PC-9 (cell line): Measurements from ENCODE around the gene PPA1. TPM values are rescaled to one million over a fixed set of nuclear protein-coding genes. Genes with fewer than 3 reads are reported as not detected.

Experiments
- BruUV-seq: library from RNA; stranded (reverse); fragments of 400-500 nt; replicated peaks from 2 replicates; lab custom pipeline; 2021; lab: Mats Ljungman, UMichigan
- CTCF ChIA-PET: fragments of 300-600 bp; sonication (Branson Sonifier 250); formaldehyde crosslinking; loops from one replicate; lab custom pipeline; 2022; ENCODE audit warnings: antibody characterized with exemption; lab: Charles Lee
- POLR2A ChIA-PET: fragments of 300-600 bp; sonication (Branson Sonifier 250); formaldehyde crosslinking; loops from one replicate; lab custom pipeline; 2022; ENCODE audit warnings: antibody characterized with exemption; ENCODE audit not compliant: unreplicated experiment; lab: Charles Lee
- DNase-seq, 2 experiments: peaks; one replicate each; pipeline versions ENCODE4 v3.0.0 to v3.0.0-alpha.2; 2015 to 2022; ENCODE audit warnings: mixed read lengths in 1 of 2
- H2AFZ ChIP-seq: fragments of 200-600 bp; sonication (generic); 2 replicates; pipeline ENCODE4 v1.8.1; 2017; ENCODE audit warnings: antibody characterized with exemption
- H3F3A ChIP-seq: fragments of 200-600 bp; sonication (generic); 2 replicates; pipeline ENCODE4 v1.8.1; 2017; ENCODE audit warnings: antibody characterized with exemption, mild to moderate bottlenecking, low read depth; ENCODE audit not compliant: insufficient read depth
- H3K27ac ChIP-seq: fragments of 200-600 bp; sonication (generic); 2 replicates; pipeline ENCODE4 v1.6.1; 2016; ENCODE audit warnings: mixed run types
- H3K27me3 ChIP-seq: fragments of 200-600 bp; sonication (generic); 2 replicates; pipeline ENCODE4 v1.6.1; 2016; ENCODE audit warnings: low read depth, mixed run types; ENCODE audit not compliant: insufficient read depth
- H3K36me3 ChIP-seq: fragments of 200-600 bp; sonication (generic); 2 replicates; pipeline ENCODE4 v1.6.1; 2016; ENCODE audit warnings: low read depth, mixed run types
- H3K4me1 ChIP-seq: fragments of 200-600 bp; sonication (generic); replicated peaks from 2 replicates; pipeline ENCODE4 v1.6.1; 2016; ENCODE audit warnings: mixed run types; ENCODE audit not compliant: insufficient read depth
- H3K4me2 ChIP-seq: fragments of 200-600 bp; sonication (generic); 2 replicates; pipeline ENCODE4 v1.6.1; 2017; ENCODE audit warnings: mixed run types
- H3K4me3 ChIP-seq: fragments of 200-600 bp; sonication (generic); 2 replicates; pipeline ENCODE4 v1.6.1; 2016; ENCODE audit warnings: mixed run types
- H3K79me2 ChIP-seq: fragments of 200-600 bp; sonication (generic); 2 replicates; pipeline ENCODE4 v1.6.1; 2017; ENCODE audit warnings: low read depth, mixed run types
- H3K9me2 ChIP-seq: fragments of 200-600 bp; sonication (generic); 2 replicates; pipeline ENCODE4 v1.8.1; 2017; ENCODE audit warnings: mild to moderate bottlenecking; ENCODE audit not compliant: insufficient read depth
- H3K9me3 ChIP-seq: fragments of 200-600 bp; sonication (generic); 2 replicates; pipeline ENCODE4 v1.8.1; 2016; ENCODE audit warnings: low read depth; ENCODE audit not compliant: insufficient read depth
- H4K20me1 ChIP-seq: fragments of 200-600 bp; sonication (generic); 2 replicates; pipeline ENCODE4 v1.8.1; 2017; ENCODE audit not compliant: insufficient read depth
- CTCF ChIP-seq: fragments of 200-600 bp; sonication (generic); conservative IDR thresholded peaks from 2 replicates; pipeline ENCODE4 v1.6.1; 2017; ENCODE audit warnings: mixed run types, antibody characterized with exemption, mild to moderate bottlenecking, moderate library complexity
- EZH2 ChIP-seq: fragments of 200-600 bp; sonication (generic); IDR thresholded peaks from 2 replicates; pipeline ENCODE4 v1.8.0; 2017; ENCODE audit warnings: antibody characterized with exemption, low read depth
- intact Hi-C: fragments of 100-400 bp; cut with micrococcal nuclease; formaldehyde crosslinking; loops from one replicate; pipeline ENCODE4 v1.10.0; 2022; ENCODE audit not compliant: unreplicated experiment
- total RNA-seq: library from RNA; stranded (reverse); gene quantifications from 2 replicates; pipeline ENCODE4 v1.2.3, GENCODE V29; 2021

The PPA1 gene
- total RNA-seq, 1 experiment from 2014 or later, result 236 TPM

DNA sequence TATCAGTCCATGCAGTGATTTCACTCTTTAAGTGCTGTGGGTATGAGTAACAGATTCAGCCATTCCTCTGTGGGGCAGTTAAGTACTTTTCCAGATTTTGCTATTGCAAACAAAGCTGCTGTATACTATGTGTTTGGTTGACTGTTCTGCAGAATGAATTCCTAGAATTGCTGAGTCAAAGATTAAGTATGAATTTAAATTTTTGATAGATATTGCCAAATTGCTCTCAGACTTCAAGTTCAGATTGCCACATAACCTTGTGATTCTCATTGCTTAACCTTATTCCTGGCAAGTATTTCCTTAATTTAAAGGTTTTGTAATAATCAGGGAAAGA is 41.3 kb downstream of the PPA1 start:
- peaks cover 44% of the 10 kb centered on the region for H3F3A ChIP-seq
- POLR2A ChIA-PET, result interaction anchor here (0.6 to 0.7 kb wide), 2 partner anchors 72 to 341 kb away, joined by 4 to 5 read pairs; no protein-coding TSS in a partner anchor
- H3K4me2 ChIP-seq, result peak overlapping the region; percentile 35
- TF ChIP-seq EZH2, result no peak
- no peak for TF ChIP-seq CTCF
- H3K9me3 ChIP-seq, result no peaks in the 10 kb centered on the region
- no peaks in the 10 kb centered on the region for H4K20me1 ChIP-seq
- no peaks in the 10 kb centered on the region for H3K36me3 ChIP-seq
- H3K27ac ChIP-seq, result peak overlapping the region; percentile 66
- no peaks in the 10 kb centered on the region for H3K9me2 ChIP-seq
- H2AFZ ChIP-seq, result no peak overlapping the region
- CTCF ChIA-PET, result interaction anchor here (1.1 kb wide), 1 partner anchor 30 kb away, joined by 4 read pairs; no protein-coding TSS in a partner anchor
- peaks cover 65% of the 10 kb centered on the region for H3K4me1 ChIP-seq
- no peak overlapping the region for H3K4me3 ChIP-seq
- H3K27me3 ChIP-seq, result no peaks in the 10 kb centered on the region
- peak in 1 of 2 experiments; percentile 94 for DNase-seq
- BruUV-seq, result no TSS peak
- no peaks in the 10 kb centered on the region for H3K79me2 ChIP-seq
- intact Hi-C loops, result no loop called here

DNA sequence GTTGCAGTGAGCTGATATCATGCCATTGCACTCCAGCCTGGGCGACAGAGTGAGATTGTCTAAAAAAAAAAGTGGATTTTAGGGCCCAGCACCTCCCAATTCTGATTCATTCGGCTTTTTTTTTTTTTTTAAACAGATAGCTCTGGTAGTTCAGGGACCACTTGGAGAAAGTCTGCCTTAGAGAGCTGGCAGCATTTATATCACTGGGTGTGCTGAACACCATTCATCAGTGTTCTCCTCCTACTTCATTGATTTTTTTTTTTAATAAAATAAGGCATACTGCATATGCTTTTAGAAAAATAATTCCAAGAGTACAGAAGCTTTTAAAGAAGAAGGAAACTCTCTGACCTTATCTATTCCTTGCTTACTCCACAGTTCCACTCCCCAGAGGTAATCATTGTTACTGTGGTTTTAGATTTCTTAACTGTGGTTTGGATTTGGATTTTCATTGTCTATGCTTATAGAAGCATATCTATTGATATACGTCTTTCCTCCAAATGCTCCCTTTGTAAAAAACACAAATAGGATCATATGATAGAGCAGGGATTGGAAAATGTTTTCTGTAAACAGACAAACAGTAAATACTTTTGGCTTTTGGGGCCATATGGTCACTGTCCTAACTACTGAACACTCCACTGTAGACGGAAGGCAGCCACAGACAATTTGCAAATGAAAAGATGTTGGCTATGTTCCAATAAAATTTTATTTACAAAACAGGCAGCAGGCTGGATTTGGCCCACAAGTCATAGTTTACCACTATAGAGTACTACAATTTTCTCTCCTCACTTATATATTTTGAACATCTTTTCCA is 41.9 kb downstream of the PPA1 start:
- DNase-seq, result peak in 1 of 2 experiments; percentile 54
- CTCF ChIA-PET, result no interaction called here
- peak overlapping the region; percentile 35 for H3K4me2 ChIP-seq
- H3F3A ChIP-seq, result peaks cover 44% of the 10 kb centered on the region
- H3K4me3 ChIP-seq, result no peak overlapping the region
- POLR2A ChIA-PET, result interaction anchor here (0.7 to 0.8 kb wide), 4 partner anchors 20 to 1836 kb away, joined by 3 to 5 read pairs (median 5); no protein-coding TSS in a partner anchor
- H3K27ac ChIP-seq, result peak overlapping the region; percentile 66
- BruUV-seq, result no TSS peak
- H2AFZ ChIP-seq, result no peak overlapping the region
- H3K27me3 ChIP-seq, result no peaks in the 10 kb centered on the region
- H4K20me1 ChIP-seq, result no peaks in the 10 kb centered on the region
- no peaks in the 10 kb centered on the region for H3K9me2 ChIP-seq
- TF ChIP-seq EZH2, result no peak
- no peak for TF ChIP-seq CTCF
- no peaks in the 10 kb centered on the region for H3K79me2 ChIP-seq
- peaks cover 65% of the 10 kb centered on the region for H3K4me1 ChIP-seq
- intact Hi-C loops, result no loop called here
- H3K36me3 ChIP-seq, result no peaks in the 10 kb centered on the region
- no peaks in the 10 kb centered on the region for H3K9me3 ChIP-seq

- intact Hi-C loops, result no loop called here
- Histone ChIP-seq H3K27me3 (no peaks in the 10 kb centered on the region), H3K9me2 (no peaks in the 10 kb centered on the region), H3F3A (peaks cover 44% of the 10 kb centered on the region), H3K4me2 (0 out of 2 replicates have a peak overlapping the region, but pooled peaks have one; percentile 35), H3K27ac (no peak overlapping the region), H3K4me1 (peaks cover 65% of the 10 kb centered on the region), H3K79me2 (no peaks in the 10 kb centered on the region), H3K36me3 (no peaks in the 10 kb centered on the region), H3K9me3 (no peaks in the 10 kb centered on the region), H3K4me3 (no peak overlapping the region), H4K20me1 (no peaks in the 10 kb centered on the region), H2AFZ (no peak overlapping the region)
- BruUV-seq, result no TSS peak
- POLR2A ChIA-PET, result interaction anchor here (0.8 kb wide), 1 partner anchor 19 kb away, joined by 5 read pairs; no protein-coding TSS in a partner anchor
- no peak for TF ChIP-seq CTCF
- no peak for TF ChIP-seq EZH2
- no peak for DNase-seq
- CTCF ChIA-PET, result no interaction called here
Measured at GRCh38 chr10:70190581-70190980, 42.6 kb downstream of the PPA1 start.
